HG03039 (cell line): Measurements from ENCODE around the gene TP53TG3.
"Not testable (repeated sequence)": the region's sequence is repeated elsewhere in the genome, so short reads cannot be mapped to it uniquely, and the experiment has no call there.

ENCODE experiments used
- ATAC-seq: cut with Tn5 transposase; IDR thresholded peaks from one replicate; pipeline ENCODE4 v1.9.1; 2021; ENCODE audit warnings: mild to moderate bottlenecking, moderate library complexity; ENCODE audit not compliant: unreplicated experiment

The TP53TG3 gene

DNA sequence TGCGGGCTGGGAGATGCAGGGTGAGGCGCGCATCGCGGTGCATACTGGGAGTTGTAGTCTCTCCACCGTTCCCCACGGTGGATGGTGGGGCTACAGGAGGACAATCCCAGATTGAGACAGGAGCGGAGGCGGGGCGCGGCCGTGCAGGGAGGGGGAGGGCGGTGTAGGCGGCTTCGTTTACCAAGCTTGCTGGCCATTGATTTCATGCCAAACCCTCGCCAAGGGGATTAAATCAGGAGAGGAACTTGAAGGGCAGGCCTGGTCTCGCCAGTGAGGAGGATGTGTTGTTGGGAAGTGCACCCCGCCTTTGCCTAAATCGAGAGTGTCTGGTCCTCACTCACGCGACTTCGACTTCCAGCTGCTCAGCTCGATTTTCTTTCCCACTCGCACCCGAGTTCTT is at the start of gene TP53TG3:
Gene TP53TG3 (minus strand): TSS at position 101 of the 400 bp plus-strand sequence. CDS start 68 bp downstream, at position 33.
- not testable (repeated sequence) for ATAC-seq

DNA sequence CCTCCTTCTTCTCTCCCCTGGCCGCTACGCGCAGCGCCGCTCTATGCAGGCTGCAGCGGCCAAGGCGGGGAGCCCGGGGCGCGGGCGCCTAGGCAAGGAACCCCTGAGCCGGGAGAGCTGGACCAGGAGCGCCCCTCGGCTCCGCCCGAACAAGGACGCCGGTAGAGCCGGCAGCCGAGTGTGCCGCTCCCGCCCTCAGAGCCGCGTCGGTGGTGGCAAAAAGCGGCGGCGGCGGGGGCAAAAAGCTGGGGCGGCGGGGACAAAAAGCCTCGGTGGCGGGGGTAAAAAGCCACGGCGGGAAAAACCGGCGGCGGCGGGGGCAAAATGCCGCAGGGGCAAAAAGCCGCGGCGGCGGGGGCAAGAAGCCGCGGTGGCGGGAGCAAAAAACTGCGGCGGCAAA is 25.1 kb downstream of the TP53TG3 start:
- ATAC-seq, result not testable (repeated sequence)

- ATAC-seq, result not testable (repeated sequence)
Measured at GRCh38 chr16:32647562-32647961, 28.4 kb downstream of the TP53TG3 start.

- ATAC-seq, result not testable (repeated sequence)
Measured at GRCh38 chr16:32646780-32647179, 29.2 kb downstream of the TP53TG3 start.

GRCh38 chr16:32646177-32646576 is 29.8 kb downstream of the TP53TG3 start:
- ATAC-seq, result not testable (repeated sequence)

DNA sequence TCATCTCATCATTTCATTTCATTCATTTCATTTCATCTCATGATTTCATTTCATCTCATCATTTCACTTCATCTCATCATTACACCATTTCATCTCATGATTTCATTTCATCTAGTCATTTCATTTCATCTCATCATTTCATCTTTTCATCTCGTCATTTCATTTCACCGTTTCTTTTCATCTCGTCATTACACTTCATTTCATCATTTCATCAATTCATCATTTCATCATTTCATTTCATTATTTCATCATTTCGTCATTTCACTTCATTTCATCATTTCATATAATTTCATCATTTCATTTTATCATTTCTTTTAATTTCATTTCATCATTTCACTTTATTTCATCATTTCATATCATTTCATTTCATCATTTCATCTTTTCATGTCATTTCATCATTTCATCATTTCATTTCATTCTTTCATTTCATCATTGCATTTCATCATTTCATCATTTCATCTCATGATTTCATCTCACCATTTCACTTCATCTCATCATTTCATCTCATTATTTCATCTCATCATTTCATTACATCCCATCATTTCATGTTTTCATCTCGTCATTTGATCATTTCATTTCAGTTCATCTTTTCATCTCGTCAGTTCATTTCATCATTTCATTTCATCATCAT is 30.6 kb downstream of the TP53TG3 start:
- ATAC-seq, result not testable (repeated sequence)

GRCh38 chr16:32644715-32645114 is 31.2 kb downstream of the TP53TG3 start:
- ATAC-seq, result not testable (repeated sequence)

GRCh38 chr16:32637614-32638013 is 38.4 kb downstream of the TP53TG3 start:
- ATAC-seq, result not testable (repeated sequence)

GRCh38 chr16:32632096-32632495 is 43.9 kb downstream of the TP53TG3 start:
- not testable (repeated sequence) for ATAC-seq
